Upper lobe of left lung (tissue), 6 donors: ENCODE results near the gene PCDHA6. TPM values are rescaled to one million over a fixed set of nuclear protein-coding genes. Genes with fewer than 3 reads are reported as not detected.

Experiments
- ATAC-seq, 2 donors: fragments of 200-7000 bp; cut with Tn5 transposase; one replicate each; pipeline ENCODE4 v1.9.1; 2022; ENCODE audit warnings: mild to moderate bottlenecking in 2 of 2, moderate library complexity in 2 of 2; ENCODE audit not compliant: low FRiP score in 2 of 2
- DNase-seq, 2 donors: peaks; one replicate each; pipeline ENCODE4 v3.0.0-alpha.2; 2019 to 2020
- H3K27ac ChIP-seq, 4 donors: fragments of 200-600 bp; sonication (generic); one replicate each; pipeline ENCODE4 v1.5.1; 2016 to 2019
- H3K27me3 ChIP-seq, 4 donors: fragments of 200-600 bp; sonication (generic); one replicate each; pipeline ENCODE4 v1.5.1; 2017 to 2019
- H3K36me3 ChIP-seq, 4 donors: fragments of 200-600 bp; sonication (generic); one replicate each; pipeline ENCODE4 v1.5.1; 2016 to 2019
- H3K4me1 ChIP-seq, 4 donors: fragments of 200-600 bp; sonication (generic); one replicate each; pipeline ENCODE4 v1.5.1; 2018 to 2019
- H3K4me3 ChIP-seq, 4 donors: fragments of 200-600 bp; sonication (generic); one replicate each; pipeline ENCODE4 v1.5.1; 2017 to 2019; ENCODE audit warnings: mild to moderate bottlenecking in 2 of 4, moderate library complexity in 1 of 4
- H3K9me3 ChIP-seq, 4 donors: fragments of 200-600 bp; sonication (generic); one replicate each; pipeline ENCODE4 v1.5.1; 2018 to 2019
- EP300 ChIP-seq, 4 donors: sonication (generic); formaldehyde crosslinking; IDR thresholded peaks; one replicate each; pipeline ENCODE4 v1.5.1; 2017; ENCODE audit warnings: antibody characterized with exemption in 4 of 4, control low read depth in 2 of 4
- POLR2A ChIP-seq, 4 donors: fragments of 450-650 bp; IDR thresholded peaks; one replicate each; pipeline ENCODE4 v1.5.1; 2016 to 2017; ENCODE audit warnings: antibody characterized with exemption in 4 of 4, mild to moderate bottlenecking in 2 of 4
- POLR2AphosphoS5 ChIP-seq, 2 donors: sonication (generic); formaldehyde crosslinking; IDR thresholded peaks; one replicate each; pipeline ENCODE4 v1.5.1; 2017; ENCODE audit warnings: antibody characterized with exemption in 2 of 2
- WGBS, 2 donors: methylation state at CpG; one replicate each; pipeline ENCODE4 v1.1.5; 2017 to 2018; 5-methylcytosine and 5-hydroxymethylcytosine counted together
- total RNA-seq, 6 donors: library from RNA; depleted of rRNA in 4 of 6; stranded (reverse); fragments of >200 nt in 4 of 6; gene quantifications; one replicate each; pipeline versions ENCODE4 v1.1.0 to v1.2.1, GENCODE V29; 2016 to 2021
- TF ChIP-seq, protein P1 (sequence below), 6 experiments: fragments of 450-650 bp in 4 of 6; fragments of 200-600 bp in 2 of 6; sonication (generic) in 2 of 6; IDR thresholded peaks; one replicate each; pipeline ENCODE4 v1.5.1; 2016 to 2019; ENCODE audit warnings: antibody characterized with exemption in 6 of 6
- donor health status: DM: no; HTN: no; CAD: no; lungs with moderate emphysema.
- donor health status: DM: no; HTN: yes; CAD: no; lungs with severe emphysema.

Gene PCDHA6
- total RNA-seq, 6 donors from 2014 or later: 0.44 to 2.1 (median 0.63) TPM

DNA sequence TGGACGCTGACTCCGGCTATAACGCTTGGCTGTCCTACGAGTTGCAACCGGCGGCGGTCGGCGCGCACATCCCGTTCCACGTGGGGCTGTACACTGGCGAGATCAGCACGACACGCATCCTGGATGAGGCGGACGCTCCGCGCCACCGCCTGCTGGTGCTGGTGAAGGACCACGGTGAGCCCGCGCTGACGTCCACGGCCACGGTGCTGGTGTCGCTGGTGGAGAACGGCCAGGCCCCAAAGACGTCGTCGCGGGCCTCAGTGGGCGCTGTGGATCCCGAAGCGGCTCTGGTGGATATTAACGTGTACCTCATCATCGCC is 49.5 kb downstream of the PCDHA6 start:
- Histone ChIP-seq H3K27me3 (no peaks in the 10 kb centered on the region), H3K36me3 (no peaks in the 10 kb centered on the region), H3K27ac (no peak overlapping the region), H3K4me1 (no peaks in the 10 kb centered on the region), H3K9me3 (peaks cover 0 to 27% (median 21%) of the 10 kb centered on the region in 4 donors), H3K4me3 (no peak overlapping the region)
- ATAC-seq (no peak), DNase-seq (no peak)
- WGBS, 2 donors: 61% methylated on average over 24 of the region's 37 CpGs; no CpG with 5 or more reads in 1 of the 2 donors
- no peak for TF ChIP-seq EP300 (IDR thresholded peaks at IDR 0.05)
- no peak for TF ChIP-seq POLR2AphosphoS5 (IDR thresholded peaks at IDR 0.05)
- TF ChIP-seq, protein P1, sequence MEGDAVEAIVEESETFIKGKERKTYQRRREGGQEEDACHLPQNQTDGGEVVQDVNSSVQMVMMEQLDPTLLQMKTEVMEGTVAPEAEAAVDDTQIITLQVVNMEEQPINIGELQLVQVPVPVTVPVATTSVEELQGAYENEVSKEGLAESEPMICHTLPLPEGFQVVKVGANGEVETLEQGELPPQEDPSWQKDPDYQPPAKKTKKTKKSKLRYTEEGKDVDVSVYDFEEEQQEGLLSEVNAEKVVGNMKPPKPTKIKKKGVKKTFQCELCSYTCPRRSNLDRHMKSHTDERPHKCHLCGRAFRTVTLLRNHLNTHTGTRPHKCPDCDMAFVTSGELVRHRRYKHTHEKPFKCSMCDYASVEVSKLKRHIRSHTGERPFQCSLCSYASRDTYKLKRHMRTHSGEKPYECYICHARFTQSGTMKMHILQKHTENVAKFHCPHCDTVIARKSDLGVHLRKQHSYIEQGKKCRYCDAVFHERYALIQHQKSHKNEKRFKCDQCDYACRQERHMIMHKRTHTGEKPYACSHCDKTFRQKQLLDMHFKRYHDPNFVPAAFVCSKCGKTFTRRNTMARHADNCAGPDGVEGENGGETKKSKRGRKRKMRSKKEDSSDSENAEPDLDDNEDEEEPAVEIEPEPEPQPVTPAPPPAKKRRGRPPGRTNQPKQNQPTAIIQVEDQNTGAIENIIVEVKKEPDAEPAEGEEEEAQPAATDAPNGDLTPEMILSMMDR (IDR thresholded peaks at IDR 0.05): no peak
- TF ChIP-seq POLR2A (IDR thresholded peaks at IDR 0.05): no peak

Other genes starting within 250 kb of the PCDHA6 start
- 100 to 1,000 TPM in 4 of 6 donors, 10 to 100 TPM in 2; 27.3 to 195 (median 102) TPM for gene CD14, start 194.8 kb upstream of the PCDHA6 start, total RNA-seq
- gene TMCO6, start 188.5 kb upstream of the PCDHA6 start, total RNA-seq: 10 to 100 TPM; 11.8 to 99.7 (median 31.3) TPM
- 10 to 100 TPM; 26.2 to 59.6 (median 51.8) TPM for gene NDUFA2, start 180.3 kb upstream of the PCDHA6 start, total RNA-seq
- gene IK, start 180.1 kb upstream of the PCDHA6 start, total RNA-seq: 100 to 1,000 TPM in 2 of 6 donors, 10 to 100 TPM in 4; 72.2 to 153 (median 83.5) TPM
- gene WDR55, start 163.1 kb upstream of the PCDHA6 start, total RNA-seq: 10 to 100 TPM; 23.2 to 44.0 (median 24.5) TPM
- gene DND1, start 154.4 kb upstream of the PCDHA6 start, total RNA-seq: 1 to 10 TPM in 5 of 6 donors, under 1 TPM in 1; 0.92 to 3.6 (median 1.6) TPM
- gene HARS1, start 136.6 kb upstream of the PCDHA6 start, total RNA-seq: 10 to 100 TPM; 40.7 to 57.6 (median 44.6) TPM
- gene HARS2, start 136.5 kb upstream of the PCDHA6 start, total RNA-seq: 100 to 1,000 TPM in 1 of 6 donors, 10 to 100 TPM in 5; 19.7 to 136 (median 24.2) TPM
- 10 to 100 TPM; 18.5 to 49.9 (median 35.0) TPM for gene ZMAT2, start 127.5 kb upstream of the PCDHA6 start, total RNA-seq
- under 1 TPM in 1 of 6 donors, not detected in 5; 0.13 TPM for gene PCDHA1, start 41.8 kb upstream of the PCDHA6 start, total RNA-seq
- under 1 TPM in 3 of 6 donors, not detected in 3; 0.13 to 0.78 (median 0.30) TPM for gene PCDHA2, start 33.1 kb upstream of the PCDHA6 start, total RNA-seq
- gene PCDHA3, start 26.9 kb upstream of the PCDHA6 start, total RNA-seq: 1 to 10 TPM in 4 of 6 donors, under 1 TPM in 2; 0.61 to 1.6 (median 1.0) TPM
- gene PCDHA4, start 20.9 kb upstream of the PCDHA6 start, total RNA-seq: 1 to 10 TPM; 1.4 to 4.2 (median 2.0) TPM
- 1 to 10 TPM in 3 of 6 donors, under 1 TPM in 3; 0.15 to 1.4 (median 0.72) TPM for gene PCDHA5, start 6.3 kb upstream of the PCDHA6 start, total RNA-seq
- 1 to 10 TPM in 1 of 6 donors, under 1 TPM in 5; 0.46 to 3.1 (median 0.57) TPM for gene PCDHA7, start 6.3 kb downstream of the PCDHA6 start, total RNA-seq
- 1 to 10 TPM in 2 of 6 donors, under 1 TPM in 4; 0.23 to 2.1 (median 0.55) TPM for gene PCDHA8, start 13.2 kb downstream of the PCDHA6 start, total RNA-seq
- gene PCDHA9, start 20.4 kb downstream of the PCDHA6 start, total RNA-seq: 1 to 10 TPM in 2 of 6 donors, under 1 TPM in 4; 0.11 to 1.2 (median 0.28) TPM
- 1 to 10 TPM in 5 of 6 donors, under 1 TPM in 1; 0.30 to 7.6 (median 2.2) TPM for gene PCDHA10, start 27.9 kb downstream of the PCDHA6 start, total RNA-seq
- gene PCDHA11, start 41.0 kb downstream of the PCDHA6 start, total RNA-seq: 1 to 10 TPM in 4 of 6 donors, under 1 TPM in 2; 0.61 to 5.2 (median 1.9) TPM
- gene PCDHA12, start 47.3 kb downstream of the PCDHA6 start, total RNA-seq: 10 to 100 TPM in 2 of 6 donors, 1 to 10 TPM in 4; 3.3 to 12.1 (median 7.3) TPM
- gene PCDHA13, start 54.2 kb downstream of the PCDHA6 start, total RNA-seq: 1 to 10 TPM in 4 of 6 donors, under 1 TPM in 2; 0.44 to 5.2 (median 1.2) TPM
- gene PCDHAC1, start 98.3 kb downstream of the PCDHA6 start, total RNA-seq: 1 to 10 TPM; 3.9 to 7.6 (median 5.9) TPM
- 10 to 100 TPM in 4 of 6 donors, 1 to 10 TPM in 2; 5.4 to 23.0 (median 10.6) TPM for gene PCDHAC2, start 138.5 kb downstream of the PCDHA6 start, total RNA-seq
- gene PCDHB1, start 223.4 kb downstream of the PCDHA6 start, total RNA-seq: 1 to 10 TPM in 1 of 6 donors, under 1 TPM in 5; 0.09 to 1.0 (median 0.19) TPM